ENCODE results near the gene OLFML2A.

The OLFML2A gene

GRCh38 chr9:124779368-124780059 lies 2.6 kb downstream of the OLFML2A start:
- DNase-seq, result no peak

DNA sequence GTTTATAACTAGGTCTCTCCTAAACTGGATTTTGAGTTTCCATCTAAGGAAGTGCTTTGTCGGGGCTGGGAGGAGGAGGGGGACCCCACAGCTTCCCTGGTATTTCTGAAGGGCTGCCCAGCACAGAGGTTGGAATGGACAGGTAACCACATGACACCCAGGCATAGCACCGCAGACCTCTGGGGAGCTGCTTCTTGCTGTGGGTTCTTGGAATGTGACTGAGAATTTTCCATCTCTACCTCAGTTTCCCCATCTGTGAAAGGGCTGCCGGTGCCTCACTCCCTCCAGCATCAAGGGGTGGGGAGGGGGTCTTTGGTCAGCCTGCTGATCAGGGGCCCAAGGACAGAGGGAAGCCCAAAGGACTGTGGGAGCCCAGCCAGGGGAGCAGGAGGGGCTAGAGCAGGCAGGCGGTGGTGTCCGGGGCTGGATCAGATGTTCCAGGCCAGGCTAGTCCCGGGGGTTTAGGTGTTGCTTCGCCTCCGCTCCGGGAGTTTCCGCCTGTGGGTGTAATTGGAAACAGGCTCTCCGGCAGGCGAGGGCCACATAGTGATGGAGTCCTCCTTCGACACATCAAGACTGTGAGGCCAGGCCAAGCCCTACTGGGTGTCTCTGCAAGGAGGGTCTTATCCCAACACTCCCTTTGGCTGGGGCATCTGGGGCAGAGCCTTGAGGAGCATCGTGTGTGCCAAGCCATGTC lies 3.3 kb downstream of the OLFML2A start:
- DNase-seq, result no peak

GRCh38 chr9:124780757-124781151 lies 3.8 kb downstream of the OLFML2A start:
- DNase-seq, result no peak

- DNase-seq, result no peak
Observed at GRCh38 chr9:124781967-124782660, 5.2 kb downstream of the OLFML2A start.

GRCh38 chr9:124782661-124783574 lies 6.0 kb downstream of the OLFML2A start:
- DNase-seq, result no peak

DNA sequence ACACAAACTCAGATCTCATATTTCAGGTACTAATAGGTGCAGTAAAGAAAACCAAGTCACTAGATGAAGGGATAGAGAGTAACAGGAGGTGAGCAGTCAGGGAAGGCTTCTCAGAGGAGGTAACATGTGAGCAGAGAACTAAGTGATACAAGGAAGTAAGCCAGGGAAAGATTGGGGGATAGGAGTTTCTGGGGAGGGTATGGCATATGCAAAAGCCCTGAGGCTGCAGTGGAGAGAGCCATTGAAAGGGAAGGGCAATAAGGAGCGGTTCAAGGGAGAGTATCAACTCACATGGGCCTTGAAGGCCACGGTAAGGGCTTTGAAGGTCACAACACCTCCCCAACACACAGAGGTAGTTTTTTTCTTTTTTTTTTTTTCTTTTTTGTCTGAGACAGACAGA lies 6.9 kb downstream of the OLFML2A start:
- DNase-seq, result no peak

GRCh38 chr9:124784509-124784908 lies 7.6 kb downstream of the OLFML2A start:
- no peak for DNase-seq

DNA sequence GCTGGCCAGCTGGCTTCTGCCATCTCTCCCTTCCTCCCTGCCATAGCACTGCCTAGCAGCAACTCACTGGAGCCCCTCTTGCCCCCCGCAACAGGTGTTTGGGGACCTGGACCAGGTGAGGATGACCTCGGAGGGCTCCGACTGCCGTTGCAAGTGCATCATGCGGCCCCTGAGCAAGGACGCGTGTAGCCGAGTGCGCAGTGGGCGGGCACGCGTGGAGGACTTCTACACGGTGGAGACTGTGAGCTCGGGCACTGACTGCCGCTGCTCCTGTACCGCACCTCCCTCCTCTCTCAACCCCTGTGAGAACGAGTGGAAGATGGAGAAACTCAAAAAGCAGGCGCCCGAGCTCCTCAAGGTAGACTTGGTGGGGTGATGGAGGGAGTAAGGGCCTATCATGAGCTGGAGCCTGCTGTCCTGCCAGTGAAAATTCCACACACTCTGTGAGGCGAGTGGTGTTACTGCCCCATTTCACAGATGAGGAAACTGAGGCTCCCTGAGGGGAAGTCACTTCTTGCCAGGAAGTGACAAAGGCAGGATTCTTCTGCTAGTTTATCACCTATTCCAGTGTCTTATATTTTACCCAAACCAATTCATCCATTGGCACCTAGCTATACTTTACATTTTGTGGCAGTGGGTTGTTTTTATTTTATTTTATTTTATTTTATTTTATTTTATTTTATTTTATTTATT lies 10.1 kb downstream of the OLFML2A start:
- DNase-seq, result no peak

GRCh38 chr9:124788542-124789217 lies 11.7 kb downstream of the OLFML2A start:
- DNase-seq, result no peak

- no peak for DNase-seq
Observed at GRCh38 chr9:124789531-124789930, 12.6 kb downstream of the OLFML2A start.

DNA sequence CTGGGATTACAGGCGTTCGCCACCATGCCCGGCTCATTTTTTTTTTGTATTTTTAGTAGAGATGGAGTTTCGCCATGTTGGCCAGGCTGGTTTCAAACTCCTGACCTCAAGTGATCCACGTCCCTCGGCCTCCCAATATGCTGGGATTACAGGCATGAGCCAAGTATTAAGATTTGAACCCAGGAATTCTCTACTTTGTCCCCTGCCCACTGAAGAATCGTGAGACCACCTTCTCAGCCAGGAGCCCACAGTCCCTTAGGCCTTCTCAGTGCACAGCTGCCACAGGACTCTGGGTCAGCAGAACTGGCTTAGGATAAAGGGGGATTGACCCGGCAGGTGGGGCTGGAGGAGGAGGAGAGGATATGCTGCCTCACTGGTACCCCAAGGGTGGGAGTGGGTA lies 13.4 kb downstream of the OLFML2A start:
- no peak for DNase-seq

DNA sequence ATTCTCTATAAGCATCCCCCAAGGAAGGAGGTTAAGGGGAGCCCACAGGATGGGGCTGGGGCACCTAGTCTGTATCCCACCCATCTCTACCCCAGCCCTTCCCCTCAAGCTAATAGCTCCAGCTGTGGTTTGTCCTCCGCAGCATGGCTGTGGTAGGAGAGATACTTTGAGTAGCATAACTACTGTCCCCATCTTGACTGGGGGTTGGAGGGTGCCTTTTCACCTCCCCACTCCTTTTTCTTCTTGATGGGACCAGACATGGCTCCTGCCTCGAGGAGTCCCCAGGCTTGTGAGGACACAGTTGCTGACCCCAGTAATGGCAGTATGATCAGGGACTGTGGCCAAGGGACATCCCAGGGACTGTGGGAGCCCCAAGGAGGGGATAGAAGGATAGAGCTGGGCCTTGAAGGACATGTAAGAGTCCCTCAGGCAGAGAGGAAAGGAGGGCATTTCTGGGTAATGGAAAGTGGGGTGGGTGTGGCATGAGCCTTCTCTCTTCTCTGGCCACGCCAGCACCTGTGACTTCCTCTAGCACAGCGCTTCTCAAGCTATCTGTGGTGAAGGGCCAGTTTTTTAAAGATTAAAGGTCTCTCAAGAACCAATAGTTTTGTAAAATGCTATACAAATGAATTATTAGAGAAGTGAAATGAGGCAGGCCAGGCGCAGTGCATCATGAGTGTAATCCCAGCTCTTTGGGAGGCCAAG lies 14.0 kb downstream of the OLFML2A start:
- no peak for DNase-seq

- no peak for DNase-seq
Observed at GRCh38 chr9:124792257-124793014, 15.5 kb downstream of the OLFML2A start.

DNA sequence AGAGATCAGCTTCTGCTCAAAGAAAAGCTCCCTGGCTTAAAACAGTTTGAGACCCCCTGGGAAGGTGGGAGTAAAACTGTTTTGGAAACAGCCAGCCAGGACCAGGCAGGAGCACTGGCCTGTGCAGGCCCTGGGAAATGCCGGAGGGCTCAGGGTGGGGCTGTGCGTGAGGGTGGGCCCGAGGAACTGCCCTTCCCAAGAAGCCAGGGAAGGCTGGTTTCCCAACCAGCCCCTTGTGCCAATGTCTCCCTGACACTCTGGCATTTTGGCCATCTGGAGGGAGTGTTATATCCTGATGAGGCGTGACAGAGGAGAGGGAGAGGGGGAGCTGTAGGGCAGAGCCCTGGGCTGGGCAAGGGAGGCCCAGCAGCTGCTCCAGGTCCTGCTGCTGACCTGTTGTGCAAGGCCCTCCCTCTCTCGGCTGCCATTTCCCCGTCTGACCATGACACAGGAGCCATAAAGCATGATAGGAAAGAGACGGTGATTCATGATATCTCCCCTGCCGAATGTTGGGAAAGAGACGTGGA lies 16.1 kb downstream of the OLFML2A start:
- no peak for DNase-seq

DNA sequence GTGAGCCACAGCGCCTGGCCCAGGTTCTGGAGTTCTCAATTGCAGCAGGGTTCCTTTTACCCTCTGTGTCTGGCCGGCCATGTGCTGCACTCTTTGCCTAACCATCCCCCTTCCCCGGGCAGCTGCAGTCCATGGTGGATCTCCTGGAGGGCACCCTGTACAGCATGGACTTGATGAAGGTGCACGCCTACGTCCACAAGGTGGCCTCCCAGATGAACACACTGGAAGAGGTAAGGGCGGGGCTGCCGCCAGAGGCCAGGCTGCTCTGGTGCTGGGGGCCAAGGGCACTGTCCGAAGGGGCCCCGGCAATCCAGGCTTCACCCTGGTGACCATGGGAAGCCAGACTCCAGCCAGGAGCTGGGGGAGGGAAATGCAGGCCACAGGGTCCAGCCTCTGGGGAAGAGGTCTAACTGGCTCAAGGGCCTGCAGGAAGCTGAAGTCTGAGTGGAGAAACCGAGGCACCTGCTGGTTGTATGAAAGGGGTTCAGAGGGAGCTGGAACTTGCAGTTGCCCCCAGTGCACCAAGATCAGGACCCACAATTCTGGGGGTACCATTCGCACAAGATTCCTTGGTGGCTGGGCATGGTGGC lies 18.1 kb downstream of the OLFML2A start:
- DNase-seq, result no peak

DNA sequence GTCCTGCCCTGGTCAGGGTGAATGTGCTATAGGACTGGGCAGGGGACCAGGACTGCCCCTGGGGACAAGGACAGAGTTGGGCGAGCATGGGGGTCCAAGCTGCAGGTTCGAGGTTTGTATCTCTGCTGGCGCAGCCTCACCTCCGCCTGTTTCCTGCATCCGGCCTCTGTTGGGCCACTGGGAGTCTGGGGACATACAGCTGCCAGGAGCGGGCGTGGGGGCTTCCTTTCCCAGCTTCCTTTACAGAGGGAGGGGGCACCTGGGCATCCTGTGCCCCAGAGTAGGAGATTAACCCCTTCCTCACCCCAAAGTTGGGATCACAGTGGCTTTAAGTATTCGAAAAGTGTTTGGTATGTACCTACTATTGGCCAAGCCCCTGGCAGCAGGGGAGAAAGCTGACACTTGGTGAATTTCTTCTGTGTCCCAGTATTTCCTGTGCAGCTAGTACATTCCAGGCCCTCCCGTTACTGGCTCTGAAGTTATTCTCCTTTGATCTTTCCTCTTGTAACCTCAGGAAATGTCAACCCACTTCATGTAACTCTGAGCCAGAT lies 19.0 kb downstream of the OLFML2A start:
- no peak for DNase-seq

DNA sequence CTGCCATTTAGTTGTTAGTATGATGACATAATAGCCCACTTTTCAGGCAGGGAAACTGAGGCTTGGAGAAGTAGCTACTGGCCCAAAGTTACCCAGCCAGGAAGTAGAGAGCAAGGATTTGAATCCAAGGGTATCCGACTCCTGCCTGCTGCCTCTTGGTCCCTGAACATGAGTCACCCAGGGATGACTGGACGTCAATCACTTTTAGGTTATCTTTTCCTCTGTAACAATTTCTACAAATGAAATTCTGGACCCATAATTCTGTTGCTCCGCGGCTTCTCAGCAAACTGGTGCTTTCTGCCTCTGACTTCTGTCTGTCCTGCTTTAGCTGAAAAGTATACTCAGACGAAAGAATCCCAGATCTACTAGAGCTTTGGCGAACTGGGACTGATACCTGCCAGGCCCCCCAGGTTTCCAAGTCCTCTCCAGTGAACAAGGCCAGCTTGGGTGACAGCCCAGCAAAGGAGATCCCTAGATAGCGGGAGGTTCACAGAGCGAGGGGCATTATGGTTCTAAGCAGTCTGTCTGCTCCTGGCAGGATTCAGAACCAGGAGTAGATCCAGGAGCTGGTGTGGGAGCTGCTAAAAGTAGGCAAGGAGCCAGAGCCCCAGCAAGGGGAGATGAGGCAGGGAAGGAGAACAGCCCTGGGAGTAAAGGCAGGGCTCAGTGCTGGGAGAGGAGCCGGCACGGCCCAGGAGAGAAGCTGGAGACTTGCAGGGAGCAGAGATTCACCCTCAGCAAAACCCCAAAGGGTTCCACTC lies 20.6 kb downstream of the OLFML2A start:
- no peak for DNase-seq

DNA sequence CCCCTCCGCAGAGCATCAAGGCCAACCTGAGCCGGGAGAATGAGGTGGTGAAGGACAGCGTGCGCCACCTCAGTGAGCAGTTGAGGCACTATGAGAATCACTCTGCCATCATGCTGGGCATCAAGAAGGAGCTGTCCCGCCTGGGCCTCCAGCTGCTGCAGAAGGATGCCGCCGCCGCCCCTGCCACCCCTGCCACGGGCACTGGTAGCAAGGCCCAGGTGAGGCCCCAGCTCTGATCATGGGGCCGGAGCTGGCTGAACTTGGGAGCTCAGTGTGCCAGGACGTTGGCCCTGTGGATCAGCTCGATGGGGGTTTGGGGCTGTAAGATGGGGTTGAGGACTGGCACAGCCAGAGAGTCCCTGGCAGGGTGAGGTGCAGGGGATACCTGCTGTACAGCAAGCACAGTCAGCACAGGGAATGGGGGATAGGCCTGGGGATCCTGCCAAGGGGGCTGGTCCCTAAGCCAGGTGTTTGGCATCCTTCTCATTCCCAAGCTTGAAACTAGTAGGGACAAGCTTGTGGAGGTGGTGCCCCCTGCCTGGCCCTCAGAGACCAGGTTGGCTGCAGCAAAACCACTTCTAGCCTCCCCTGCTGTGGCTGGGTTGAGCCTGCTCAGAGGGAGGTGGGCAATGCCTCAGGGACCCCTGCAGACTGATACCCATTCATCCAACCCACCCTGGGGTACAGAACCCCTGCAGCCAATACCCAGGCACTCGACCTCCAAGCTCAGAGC lies 22.5 kb downstream of the OLFML2A start:
- no peak for DNase-seq
